H1 (cell line): ENCODE data around the gene PLGRKT.
"Not testable (repeated sequence)": the region's sequence is repeated elsewhere in the genome, so short reads cannot be mapped to it uniquely, and the experiment has no call there.

Source experiments
- BRCA1 ChIP-seq: IDR thresholded peaks from 2 replicates; pipeline ENCODE4 v1.6.1; 2012; ENCODE audit warnings: low read depth, low read length, improper control_type of control experiment
- CBX5 ChIP-seq: fragments of 300-800, 300-1000 bp; sonication (generic); IDR thresholded peaks from 2 replicates; pipeline ENCODE4 v1.7.1; 2016; ENCODE audit warnings: antibody characterized with exemption, low read length, low read depth
- CTCF ChIP-seq, 3 experiments: IDR thresholded peaks; 1 replicate in 2 of 3; 2 replicates in 1 of 3; pipeline versions ENCODE4 v1.5.1 to v1.6.1; 2011; ENCODE audit warnings: low read length in 3 of 3, mild to moderate bottlenecking in 3 of 3, inconsistent platforms in 2 of 3, low read depth in 1 of 3, moderate library complexity in 1 of 3; ENCODE audit not compliant: insufficient read depth in 1 of 3; ENCODE audit errors: control extremely low read depth in 1 of 3
- EP300 ChIP-seq, 2 experiments: IDR thresholded peaks; 1 replicate in 1 of 2; 2 replicates in 1 of 2; pipeline ENCODE4 v1.6.1; 2011 to 2012; ENCODE audit warnings: low read depth in 2 of 2, low read length in 2 of 2, mild to moderate bottlenecking in 2 of 2, borderline replicate concordance in 1 of 2, inconsistent platforms in 1 of 2, moderate library complexity in 1 of 2
- FOSL1 ChIP-seq: IDR thresholded peaks from 2 replicates; pipeline ENCODE4 v1.6.1; 2011; ENCODE audit warnings: mild to moderate bottlenecking, low read depth, low read length, moderate library complexity; ENCODE audit not compliant: insufficient read depth
- JUND ChIP-seq: IDR thresholded peaks from 2 replicates; pipeline ENCODE4 v1.6.1; 2011; ENCODE audit warnings: mild to moderate bottlenecking, improper control_type of control experiment, low read length
- MAFK ChIP-seq: IDR thresholded peaks from 2 replicates; pipeline ENCODE4 v1.6.1; 2012; ENCODE audit warnings: low read depth, mild to moderate bottlenecking, improper control_type of control experiment, low read length
- POLR2A ChIP-seq, 2 experiments: IDR thresholded peaks; 1 replicate in 1 of 2; 2 replicates in 1 of 2; pipeline ENCODE4 v1.6.1; 2011; ENCODE audit warnings: low read depth in 2 of 2, low read length in 2 of 2, mild to moderate bottlenecking in 2 of 2; ENCODE audit errors: control extremely low read depth in 1 of 2
- SP1 ChIP-seq: IDR thresholded peaks from 2 replicates; pipeline ENCODE4 v1.6.1; 2011; ENCODE audit warnings: low read depth, low read length

- TF ChIP-seq POLR2A (IDR thresholded peaks at IDR 0.05; ENCODE audit: control extremely low read depth in 1 of 2, low read depth in 2 of 2, low read length in 2 of 2); CTCF (IDR thresholded peaks at IDR 0.05; ENCODE audit: control extremely low read depth in 1 of 3, insufficient read depth in 1 of 3, low read depth in 1 of 3, low read length in 3 of 3); EP300 (IDR thresholded peaks at IDR 0.05; ENCODE audit: borderline replicate concordance in 1 of 2, low read depth in 2 of 2, low read length in 2 of 2); SP1; FOSL1; BRCA1; JUND; MAFK; CBX5: not testable (repeated sequence)
Observed at GRCh38 chr9:5393976-5394375, 43.7 kb downstream of the PLGRKT start.
